ENCODE results near the gene AMPD2.
A peak's percentile ranks its signal among the peaks of the same experiment; 100 is the strongest.

The AMPD2 gene

DNA sequence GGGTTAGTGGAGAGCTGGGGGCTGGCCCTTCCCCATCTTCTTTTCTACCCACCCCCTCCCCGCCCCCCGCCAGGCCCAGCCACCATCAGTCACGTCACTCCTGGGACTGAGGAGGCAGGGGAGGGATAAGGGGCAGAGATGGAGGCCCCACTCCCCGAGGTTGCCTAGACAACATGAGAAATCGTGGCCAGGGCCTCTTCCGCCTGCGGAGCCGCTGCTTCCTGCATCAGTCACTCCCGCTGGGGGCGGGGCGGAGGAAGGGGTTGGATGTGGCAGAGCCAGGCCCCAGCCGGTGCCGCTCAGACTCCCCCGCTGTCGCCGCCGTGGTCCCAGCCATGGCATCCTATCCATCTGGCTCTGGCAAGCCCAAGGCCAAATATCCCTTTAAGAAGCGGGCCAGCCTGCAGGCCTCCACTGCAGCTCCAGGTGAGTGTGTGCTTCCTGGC is 1.2 kb downstream of the AMPD2 start:
- TF ChIP-seq CTCF (IDR thresholded peaks at IDR 0.05; ENCODE audit: insufficient read depth, low read depth, low read length, missing control alignments): no peak
- DNase-seq (ENCODE audit: low read depth): peak; percentile 94
- H3K4me3 ChIP-seq (ENCODE audit: low read depth, low read length): peak overlapping the region; percentile 63

DNA sequence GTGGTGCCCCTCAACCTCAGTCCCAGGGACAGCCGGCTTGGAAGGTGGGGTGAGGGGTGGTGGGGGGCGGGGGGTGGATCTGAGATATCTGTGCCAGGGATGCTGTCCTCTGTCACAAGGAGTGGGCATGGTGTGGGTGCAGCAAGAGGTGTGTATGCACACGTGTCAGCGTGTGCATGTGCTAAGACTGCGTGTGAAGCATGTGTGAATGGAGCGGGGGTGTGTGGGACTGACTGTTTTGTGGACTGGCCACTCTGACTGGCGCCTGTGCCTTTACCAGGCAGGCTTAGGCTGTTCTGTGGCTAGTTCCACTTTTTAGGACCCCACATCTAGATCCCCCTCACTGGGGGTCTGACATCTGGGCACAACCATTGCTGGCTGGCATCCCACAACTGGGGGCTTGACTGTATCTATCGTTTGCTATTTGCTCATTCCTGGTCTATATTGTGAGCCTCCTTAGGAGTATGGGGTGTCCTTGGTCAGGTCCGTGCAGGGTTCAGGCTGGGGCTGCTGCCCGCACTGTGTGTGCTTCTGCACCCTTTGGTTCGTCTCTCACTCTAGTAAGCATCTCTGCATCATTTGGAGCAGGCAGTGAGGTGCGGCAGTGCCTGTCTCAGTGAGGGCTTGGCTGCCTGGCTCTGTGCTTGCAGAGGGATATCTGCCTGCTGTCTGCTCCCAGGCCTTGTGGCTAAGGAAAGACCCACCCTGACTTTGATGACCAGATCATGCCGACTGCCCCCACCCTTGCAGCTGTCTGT is 1.9 kb downstream of the AMPD2 start:
- no peak for DNase-seq (ENCODE audit: low read depth)
- H3K4me3 ChIP-seq (ENCODE audit: low read depth, low read length): peak overlapping the region; percentile 63
- TF ChIP-seq CTCF (IDR thresholded peaks at IDR 0.05; ENCODE audit: insufficient read depth, low read depth, low read length, missing control alignments): no peak

- no peak for TF ChIP-seq CTCF (IDR thresholded peaks at IDR 0.05; ENCODE audit: insufficient read depth, low read depth, low read length, missing control alignments)
- H3K4me3 ChIP-seq (ENCODE audit: low read depth, low read length): no peak overlapping the region; the same call in 1 of the 2 replicates
- no peak for DNase-seq (ENCODE audit: low read depth)
These were observed 2.7 kb downstream of the AMPD2 start for GRCh38 chr1:109622137-109622892.

- no peak for TF ChIP-seq CTCF (IDR thresholded peaks at IDR 0.05; ENCODE audit: insufficient read depth, low read depth, low read length, missing control alignments)
- no peak overlapping the region for H3K4me3 ChIP-seq (ENCODE audit: low read depth, low read length)
- no peak for DNase-seq (ENCODE audit: low read depth)
These were observed 3.3 kb downstream of the AMPD2 start for GRCh38 chr1:109622895-109623294.

DNA sequence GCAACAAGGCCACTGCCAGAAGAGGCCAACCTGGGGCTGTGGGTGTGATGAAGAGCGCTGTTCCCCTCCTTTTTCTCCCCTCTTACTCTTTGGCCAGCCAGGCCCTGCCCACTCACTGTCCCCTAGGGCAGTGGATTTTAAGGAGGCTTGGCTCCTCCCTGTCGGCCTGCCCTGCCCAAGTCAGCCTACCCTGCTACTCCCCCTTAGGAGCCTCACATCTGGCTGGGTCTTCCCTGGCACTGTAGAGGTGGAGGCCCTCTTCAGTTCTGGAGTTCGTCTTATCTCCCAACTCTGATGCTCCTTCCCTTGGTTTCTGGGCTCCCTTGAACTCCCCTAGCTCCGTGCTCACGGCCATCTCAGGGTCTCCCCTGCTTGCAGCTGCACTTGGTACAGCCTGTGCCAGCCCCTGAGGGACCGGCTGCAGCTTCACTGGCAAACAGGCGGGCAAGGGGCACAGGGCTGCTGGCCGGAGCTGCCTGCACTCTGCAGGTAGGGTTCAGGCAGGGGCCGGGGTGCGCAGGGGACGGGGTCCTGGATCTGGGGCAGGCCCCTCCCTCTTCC is 4.0 kb downstream of the AMPD2 start:
- no peak for TF ChIP-seq CTCF (IDR thresholded peaks at IDR 0.05; ENCODE audit: insufficient read depth, low read depth, low read length, missing control alignments)
- peak overlapping the region; percentile 9 for H3K4me3 ChIP-seq (ENCODE audit: low read depth, low read length)
- DNase-seq (ENCODE audit: low read depth): no peak

DNA sequence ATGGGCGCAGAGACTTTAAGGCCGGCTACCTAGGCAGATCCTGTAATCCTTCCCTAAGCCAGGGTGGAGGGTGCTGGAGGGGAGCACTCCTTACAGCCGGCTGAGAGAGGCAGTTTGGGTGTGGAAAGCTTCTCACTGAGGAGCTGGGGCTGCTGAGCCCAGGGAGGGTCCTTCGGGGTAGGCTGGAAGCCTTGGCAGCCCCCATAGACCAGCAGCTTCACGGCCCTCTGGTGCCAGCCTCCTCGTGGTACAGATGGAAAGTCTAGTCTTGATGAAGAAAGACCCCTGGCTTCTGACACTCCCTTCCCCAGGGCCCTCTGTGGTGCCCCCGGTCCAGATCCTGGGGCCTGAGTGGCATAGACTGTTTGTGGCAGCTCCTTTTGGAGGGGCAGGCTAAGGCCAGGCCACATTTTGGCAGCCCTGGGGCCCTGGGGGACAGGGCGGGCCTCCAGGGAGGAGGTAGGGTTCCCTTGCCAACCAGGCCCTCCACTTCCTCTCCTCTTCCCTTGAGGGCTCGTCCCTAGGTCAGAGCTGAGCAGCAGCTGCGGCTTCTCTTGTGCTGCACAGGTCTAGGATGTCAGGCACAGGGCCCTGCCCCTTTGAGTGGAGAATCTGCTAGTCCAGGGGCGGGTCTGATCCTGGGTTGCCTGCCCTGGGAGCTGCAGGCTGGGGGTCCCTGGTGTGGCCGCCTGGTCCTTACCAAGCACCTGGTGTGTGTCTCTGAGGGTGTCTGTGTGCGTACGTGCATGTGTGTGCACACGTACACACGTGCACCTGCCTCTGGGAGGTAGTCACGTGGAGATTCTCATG is 4.8 kb downstream of the AMPD2 start:
- DNase-seq (ENCODE audit: low read depth): peak; percentile 50
- peak overlapping the region; percentile 9 for H3K4me3 ChIP-seq (ENCODE audit: low read depth, low read length)
- TF ChIP-seq CTCF (IDR thresholded peaks at IDR 0.05; ENCODE audit: insufficient read depth, low read depth, low read length, missing control alignments): no peak

Data from GM12865 (cell line).